GM19468 (cell line): ENCODE measurements around the gene STARD3.

Source experiments
- ATAC-seq: cut with Tn5 transposase; IDR thresholded peaks from one replicate; pipeline ENCODE4 v1.9.1; 2021; ENCODE audit warnings: mild to moderate bottlenecking, moderate library complexity, moderate number of reproducible peaks; ENCODE audit not compliant: unreplicated experiment; ENCODE audit errors: extremely low read depth

STARD3 gene

GRCh38 chr17:39634384-39634871, 2.5 kb upstream of the STARD3 start:
- ATAC-seq = no peak

DNA sequence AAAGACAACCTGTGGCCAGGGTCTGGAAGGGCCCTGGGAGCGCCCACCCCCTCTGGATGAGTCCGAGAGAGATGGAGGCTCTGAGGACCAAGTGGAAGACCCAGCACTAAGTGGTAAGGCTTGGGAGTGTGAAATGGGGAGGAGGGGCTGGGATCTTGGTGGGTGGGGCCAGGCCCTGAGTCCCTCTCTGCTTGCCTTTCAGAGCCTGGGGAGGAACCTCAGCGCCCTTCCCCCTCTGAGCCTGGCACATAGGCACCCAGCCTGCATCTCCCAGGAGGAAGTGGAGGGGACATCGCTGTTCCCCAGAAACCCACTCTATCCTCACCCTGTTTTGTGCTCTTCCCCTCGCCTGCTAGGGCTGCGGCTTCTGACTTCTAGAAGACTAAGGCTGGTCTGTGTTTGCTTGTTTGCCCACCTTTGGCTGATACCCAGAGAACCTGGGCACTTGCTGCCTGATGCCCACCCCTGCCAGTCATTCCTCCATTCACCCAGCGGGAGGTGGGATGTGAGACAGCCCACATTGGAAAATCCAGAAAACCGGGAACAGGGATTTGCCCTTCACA, 1.2 kb upstream of the STARD3 start:
- ATAC-seq = no peak

DNA sequence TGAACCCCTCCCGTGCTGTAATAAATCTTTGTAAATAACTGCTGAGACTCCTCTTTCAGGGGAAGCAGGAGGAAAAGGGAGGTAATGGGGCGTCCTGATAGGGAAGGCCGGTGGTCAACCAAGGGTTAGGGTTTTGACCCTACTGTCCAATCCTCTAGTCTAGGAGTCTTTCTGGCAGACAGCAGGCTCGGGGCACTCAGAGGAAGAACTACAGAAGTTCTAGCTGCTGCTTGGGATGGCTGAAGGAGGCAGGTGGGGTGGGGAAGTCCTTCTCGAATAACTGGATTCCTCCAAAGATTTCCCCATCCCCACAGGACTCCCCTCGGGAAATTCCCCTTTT, 387 bp upstream of the STARD3 start:
- no peak for ATAC-seq

GRCh38 chr17:39638317-39638716, 1.4 kb downstream of the STARD3 start:
- no peak for ATAC-seq

DNA sequence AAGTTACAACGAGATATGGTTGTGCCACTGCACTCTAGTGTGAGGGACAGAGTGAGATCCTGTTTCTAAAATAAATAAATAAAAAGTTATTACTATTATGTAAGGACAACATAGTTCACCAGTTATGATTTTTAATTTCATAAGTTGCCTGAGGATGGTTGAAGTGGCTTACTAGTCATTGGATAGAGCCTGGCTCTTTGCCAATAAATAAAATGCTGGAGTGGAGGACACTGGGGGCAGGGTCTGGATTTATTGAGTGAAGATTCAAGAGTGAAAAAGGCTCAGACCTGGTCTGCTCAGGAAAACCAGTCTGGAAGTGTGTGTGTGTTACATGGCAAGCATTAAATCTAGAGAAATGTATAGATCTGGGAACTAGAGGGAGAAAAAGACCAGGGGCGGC, 2.1 kb downstream of the STARD3 start:
- ATAC-seq = no peak

DNA sequence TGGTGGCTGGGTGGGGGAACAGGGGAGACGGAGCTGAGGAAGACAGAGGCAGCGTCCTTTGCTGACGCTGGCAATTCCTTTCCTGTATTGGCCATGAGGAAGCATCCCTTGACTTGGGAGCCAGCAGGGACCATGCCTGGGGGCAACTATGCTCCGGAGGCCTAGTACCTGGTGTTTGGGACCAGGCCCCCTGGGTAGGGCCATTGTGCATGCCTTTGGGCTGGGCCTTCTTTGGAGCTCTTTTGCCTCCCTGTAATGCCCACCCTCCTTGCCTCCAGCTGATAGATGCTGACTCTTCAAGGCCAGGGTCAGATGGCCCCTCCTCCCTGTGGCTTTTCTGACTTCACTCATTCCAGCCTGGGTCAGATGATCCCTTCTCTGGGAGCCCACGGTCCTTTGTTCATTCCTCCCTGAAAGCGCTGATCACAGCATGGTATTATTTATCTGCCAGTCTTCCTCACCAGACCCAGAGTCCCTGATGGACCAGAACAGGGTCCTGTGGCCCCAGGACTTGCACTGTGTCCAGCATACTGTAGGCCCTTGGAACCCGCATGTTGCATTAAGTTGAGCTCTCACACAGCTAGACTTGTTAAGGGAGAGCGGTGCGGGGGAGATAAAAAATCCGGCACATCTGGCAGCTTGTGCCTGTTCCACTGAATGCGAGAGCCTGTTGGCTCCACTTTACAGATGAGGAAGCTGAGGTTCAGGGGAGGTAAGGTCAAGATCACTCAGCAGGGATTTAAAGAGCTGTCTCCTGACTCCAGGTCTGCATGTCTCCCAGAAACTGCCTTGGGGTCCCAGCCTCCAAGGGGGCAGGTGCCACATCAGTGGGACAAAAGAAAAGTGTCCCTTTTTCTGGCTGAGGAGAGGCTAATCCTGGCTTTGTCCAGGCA, 2.9 kb downstream of the STARD3 start:
- ATAC-seq = no peak

DNA sequence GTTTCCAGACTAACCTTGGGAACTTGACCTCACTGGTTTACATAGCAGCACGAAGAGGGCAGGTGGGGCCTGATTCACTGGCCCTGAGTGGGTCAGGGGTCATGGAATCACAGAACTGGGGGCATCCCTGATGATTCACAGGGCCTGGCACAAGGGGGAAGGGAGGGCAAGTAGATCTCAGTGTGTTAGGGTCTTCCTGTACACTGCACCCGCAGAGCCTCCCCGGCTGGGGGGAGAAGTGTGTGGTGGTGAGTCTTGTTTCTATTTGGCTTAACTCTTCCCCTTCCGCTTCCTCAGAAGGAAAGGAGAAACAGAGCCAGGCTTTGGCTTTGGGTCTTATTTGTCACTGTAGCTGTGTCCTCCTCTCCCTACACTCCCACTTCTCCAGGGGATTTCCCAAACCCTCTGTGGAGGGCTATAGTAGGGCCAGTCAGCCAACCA, 3.7 kb downstream of the STARD3 start:
- no peak for ATAC-seq

GRCh38 chr17:39641097-39641496, 4.2 kb downstream of the STARD3 start:
- no peak for ATAC-seq

- ATAC-seq = no peak
Measured at GRCh38 chr17:39641883-39642282, 4.9 kb downstream of the STARD3 start.

DNA sequence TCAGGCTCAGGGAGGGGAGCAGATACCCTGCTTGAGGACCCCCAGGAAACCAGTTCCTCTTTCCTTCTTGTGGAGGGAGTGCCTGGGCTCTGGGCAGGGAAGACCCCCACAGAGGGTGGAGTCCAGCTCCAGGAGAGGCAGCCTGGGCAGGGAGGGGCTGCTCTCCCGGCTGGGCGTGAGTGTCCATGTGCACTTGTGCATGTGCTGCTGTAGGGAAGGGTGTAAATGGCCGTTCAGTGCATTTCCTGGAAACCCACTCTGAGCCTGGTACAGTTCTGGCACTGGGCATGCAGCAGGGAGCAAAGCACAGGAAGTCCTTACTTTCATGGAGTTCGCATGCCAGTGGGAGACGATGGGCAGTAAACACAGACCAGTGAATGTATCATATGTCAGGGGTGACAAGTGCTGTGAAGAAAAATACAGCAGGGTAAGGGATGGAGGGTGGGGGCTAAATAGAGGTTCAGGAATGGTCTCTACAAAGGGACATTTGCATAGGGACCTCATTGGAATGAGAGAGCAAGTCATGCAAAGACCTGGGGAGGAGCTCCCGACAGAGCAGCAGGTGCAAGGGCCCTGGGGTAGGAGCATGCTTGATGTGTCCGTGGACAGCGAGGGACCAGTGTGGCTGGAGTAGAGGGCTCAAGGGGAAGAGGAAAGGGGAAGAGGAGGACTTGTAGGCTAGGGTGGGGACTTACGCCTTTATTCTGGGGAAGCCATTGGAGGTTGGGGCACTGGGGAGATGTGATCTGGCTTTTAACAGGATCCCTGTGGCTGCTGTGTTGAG, 5.5 kb downstream of the STARD3 start:
- ATAC-seq = no peak

DNA sequence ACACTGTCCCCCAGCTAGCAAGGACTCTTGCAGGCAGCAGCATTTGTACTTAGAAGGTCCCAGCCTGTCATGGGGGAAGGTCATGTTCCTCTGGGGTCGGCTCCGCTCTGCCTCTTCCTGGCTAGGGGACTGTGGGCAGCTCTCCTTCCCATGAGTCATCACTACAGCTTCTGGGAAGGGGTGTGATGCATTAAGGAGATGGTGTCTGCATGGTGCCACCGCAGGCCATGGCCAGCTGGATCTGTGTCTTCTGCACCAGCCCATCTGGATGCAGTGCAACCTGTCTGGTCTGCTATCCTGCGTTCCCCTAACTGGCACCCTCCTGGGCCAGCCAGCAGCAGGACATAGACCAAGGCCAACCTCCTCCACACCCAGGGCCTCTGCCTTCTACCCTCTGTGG, 6.3 kb downstream of the STARD3 start:
- ATAC-seq = no peak

- no peak for ATAC-seq
Measured at GRCh38 chr17:39647256-39647655, 10.3 kb downstream of the STARD3 start.

DNA sequence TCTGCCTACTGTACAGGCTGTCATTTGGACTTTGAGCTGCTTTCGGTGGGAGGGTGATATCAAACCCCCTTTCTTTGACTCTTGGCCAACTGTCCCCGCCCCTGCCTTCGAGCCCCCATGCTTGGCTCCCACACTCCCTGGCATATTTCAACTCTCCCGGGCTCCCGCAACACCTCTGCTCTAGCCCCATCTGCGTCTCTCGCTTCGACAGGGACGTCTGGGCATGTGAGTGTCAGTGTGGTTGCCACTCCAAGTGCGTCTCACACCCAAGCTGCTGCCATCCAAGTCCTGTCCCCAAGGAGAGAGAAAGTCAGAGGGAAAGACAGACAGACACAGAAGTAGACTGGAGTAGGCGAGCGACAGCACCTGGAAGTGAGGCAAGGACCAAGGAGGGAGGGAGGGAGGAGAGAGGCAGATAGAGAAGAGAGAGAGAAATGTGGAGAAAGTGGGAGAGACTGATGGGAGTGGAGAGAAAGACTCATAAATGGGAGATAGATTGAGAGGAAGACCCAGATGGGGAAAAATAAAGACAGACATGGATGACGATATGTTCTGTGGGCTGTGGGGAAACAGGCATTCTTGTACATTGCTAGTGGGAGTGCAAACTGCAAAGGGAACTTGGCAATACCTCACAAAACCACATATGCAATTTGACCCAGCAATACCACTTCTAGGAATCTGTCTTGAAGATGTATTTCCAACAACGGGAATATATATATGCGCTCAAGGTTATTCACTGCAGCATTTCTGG, 11.8 kb downstream of the STARD3 start:
- ATAC-seq = no peak

- ATAC-seq = no peak
Measured at GRCh38 chr17:39650121-39650579, 13.2 kb downstream of the STARD3 start.

DNA sequence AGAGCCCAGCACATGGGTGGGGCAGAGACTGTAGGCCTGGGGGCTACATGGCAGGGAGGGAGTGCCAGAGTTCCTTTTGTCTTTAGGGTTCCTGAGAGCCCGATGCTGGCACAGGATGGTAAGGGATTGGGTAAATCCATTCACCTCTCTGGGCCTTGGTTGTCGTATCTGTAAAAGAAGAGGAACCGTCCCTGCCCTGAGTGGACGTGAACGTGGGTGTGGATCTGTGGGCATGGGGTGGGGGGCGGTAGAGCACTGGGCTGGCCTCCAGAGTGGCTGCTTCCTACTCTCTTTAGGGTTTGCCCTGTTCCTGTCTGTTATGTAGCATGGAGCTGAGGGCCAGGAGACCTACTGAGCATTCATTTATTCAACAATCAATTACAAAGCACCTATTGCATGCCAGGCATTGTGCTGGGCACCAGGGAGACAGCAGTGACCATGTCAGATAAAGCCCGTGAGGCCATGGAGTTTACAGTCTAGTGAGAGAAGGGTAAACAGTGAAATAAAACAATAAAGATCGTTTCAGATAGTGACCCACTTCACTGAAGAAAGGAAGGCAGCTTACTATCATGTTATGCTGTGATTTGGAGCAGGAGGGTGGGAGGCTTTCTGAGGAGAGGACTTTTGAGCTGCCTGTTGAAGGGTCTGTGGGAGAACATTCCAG, 15.1 kb downstream of the STARD3 start:
- ATAC-seq = no peak

GRCh38 chr17:39652587-39653315, 15.8 kb downstream of the STARD3 start:
- ATAC-seq = no peak

GRCh38 chr17:39653316-39653661, 16.3 kb downstream of the STARD3 start:
- ATAC-seq = no peak

- no peak for ATAC-seq
Measured at GRCh38 chr17:39653662-39654331, 16.9 kb downstream of the STARD3 start.

DNA sequence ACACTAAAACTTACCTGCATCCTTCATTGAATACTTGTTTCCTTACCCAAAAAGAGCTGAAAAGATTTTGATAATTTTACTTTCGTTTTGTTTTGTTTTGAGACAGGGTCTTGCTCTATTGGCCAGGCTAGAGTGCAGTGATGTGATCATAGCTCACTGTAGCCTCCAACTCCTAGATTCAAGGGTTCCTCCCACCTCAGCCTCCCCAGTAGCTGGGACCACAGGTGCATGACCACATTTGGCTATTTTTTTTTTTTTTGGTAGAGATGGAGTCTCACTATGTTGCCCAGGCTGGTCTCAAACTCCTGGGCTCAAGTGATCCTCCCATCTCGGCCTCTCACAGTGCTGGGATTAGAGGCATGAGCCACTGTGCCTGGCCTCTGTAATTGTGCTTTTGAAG, 18.2 kb downstream of the STARD3 start:
- ATAC-seq = no peak
